COLO829 (cell line): ENCODE results near the gene ANGPT4.
"Not testable (repeated sequence)": the region's sequence is repeated elsewhere in the genome, so short reads cannot be mapped to it uniquely, and the experiment has no call there.

ENCODE experiments used
- DNase-seq: peaks from one replicate; pipeline ENCODE4 v3.0.0; 2012; ENCODE audit warnings: low spot score

The ANGPT4 gene

DNA sequence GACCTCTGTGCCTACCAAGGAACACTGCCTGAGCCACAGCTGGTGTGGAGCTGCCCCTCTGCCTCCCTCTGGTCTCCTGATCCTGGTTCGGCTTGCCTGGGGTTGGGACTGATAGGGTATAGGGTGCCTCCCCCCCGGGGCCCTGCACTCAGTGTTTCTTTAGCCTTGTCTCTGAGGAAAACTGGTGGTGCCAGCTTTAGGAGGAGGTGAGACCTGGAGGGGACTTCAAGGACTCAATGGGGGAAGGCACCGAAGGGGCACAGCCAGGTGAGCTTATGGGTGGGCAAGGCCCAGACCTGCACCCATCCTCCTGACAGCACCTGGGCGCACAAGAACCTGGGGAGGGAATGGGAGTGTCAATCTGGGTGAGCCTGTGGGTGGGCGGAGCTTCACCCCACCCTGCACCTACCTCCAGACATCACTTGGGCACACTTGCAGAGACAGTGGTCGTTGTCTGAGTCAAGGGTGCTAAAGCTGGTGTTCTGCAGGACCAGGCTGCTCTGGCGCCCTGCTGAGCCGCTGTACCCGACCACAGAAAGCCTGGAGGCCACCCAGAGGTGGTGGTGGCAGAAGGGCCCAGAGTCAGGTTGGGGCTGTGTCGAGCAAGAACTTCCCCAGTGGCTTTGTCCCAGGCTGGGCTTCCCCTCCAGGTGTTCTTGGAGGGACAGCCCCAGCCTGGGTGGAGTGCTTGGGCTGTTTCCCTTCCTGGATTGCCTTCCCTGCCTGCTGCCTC, 42.1 kb downstream of the ANGPT4 start:
- DNase-seq, result no peak

DNA sequence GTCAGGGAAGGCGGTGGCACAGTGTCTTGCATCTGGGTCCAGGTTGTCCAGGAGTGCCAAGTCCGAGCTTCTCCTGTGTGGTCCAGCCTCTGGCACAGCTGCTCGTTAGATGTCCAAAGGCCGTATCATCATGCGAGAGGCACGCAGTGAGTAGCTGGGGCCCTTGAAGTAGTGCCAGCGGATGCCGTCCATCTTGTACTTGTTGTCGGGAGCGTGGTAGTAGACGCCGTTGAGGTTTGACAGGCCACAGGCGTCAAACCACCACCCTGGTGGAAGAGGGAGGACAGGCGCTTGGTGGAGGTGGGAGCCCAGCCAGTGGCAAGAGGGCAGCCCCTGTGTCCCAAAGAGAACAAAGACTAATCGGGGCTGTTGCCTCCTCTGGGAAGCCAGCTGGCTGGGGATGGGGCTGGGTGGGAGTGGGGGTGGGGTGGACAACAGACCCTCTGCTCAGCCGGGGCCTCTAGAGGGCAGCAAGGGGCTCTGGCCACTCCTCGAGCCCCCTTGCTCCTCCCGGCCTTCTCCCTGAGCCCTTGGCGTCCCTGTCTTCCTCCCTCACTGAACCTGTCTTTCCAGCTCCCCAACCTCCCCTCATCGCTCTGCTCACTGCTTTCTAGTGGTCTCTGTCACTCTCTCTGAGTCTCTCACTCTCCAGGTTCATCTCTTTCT, 43.1 kb downstream of the ANGPT4 start:
- no peak for DNase-seq

DNA sequence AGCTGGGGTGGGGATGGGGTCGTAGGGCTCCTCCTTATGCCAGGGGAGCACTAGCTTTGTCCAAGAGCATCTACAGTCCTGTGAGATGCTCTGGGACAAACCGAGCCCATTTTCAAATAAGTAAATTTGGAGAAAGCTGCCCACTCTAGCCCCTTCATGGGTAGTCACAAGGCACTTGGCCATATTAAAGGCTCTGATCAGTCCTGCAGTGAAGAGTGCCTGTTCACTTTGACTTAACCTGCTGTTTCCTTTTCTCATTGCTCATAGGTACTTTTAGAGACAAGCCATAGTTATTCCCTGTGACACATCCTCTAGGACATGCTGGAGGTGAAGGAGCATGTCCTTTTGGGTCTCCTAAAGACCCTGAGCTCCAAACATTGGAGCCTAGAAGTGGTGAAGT, 44.2 kb downstream of the ANGPT4 start:
- no peak for DNase-seq

DNA sequence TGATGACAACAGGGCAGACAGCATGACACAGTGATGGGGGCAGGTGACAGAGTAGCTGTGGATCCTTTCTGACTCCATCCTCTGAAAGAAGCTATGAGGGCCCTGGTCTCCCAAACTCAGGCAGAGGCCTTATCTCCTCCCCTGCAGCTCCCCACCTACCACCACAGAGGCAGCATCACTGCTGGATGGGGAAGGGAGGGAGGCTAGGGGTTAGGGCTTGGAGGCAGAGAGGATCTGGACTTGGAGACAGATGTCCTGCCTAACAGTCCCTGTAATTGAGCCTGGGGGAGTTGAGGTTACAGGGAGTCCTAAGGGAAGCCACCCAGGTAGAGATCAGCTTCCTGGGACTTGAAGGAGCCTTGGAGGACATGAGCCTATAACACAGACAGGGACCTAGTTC, 44.7 kb downstream of the ANGPT4 start:
- no peak for DNase-seq

- DNase-seq, result no peak
Observed at GRCh38 chr20:870758-871157, 45.4 kb downstream of the ANGPT4 start.

DNA sequence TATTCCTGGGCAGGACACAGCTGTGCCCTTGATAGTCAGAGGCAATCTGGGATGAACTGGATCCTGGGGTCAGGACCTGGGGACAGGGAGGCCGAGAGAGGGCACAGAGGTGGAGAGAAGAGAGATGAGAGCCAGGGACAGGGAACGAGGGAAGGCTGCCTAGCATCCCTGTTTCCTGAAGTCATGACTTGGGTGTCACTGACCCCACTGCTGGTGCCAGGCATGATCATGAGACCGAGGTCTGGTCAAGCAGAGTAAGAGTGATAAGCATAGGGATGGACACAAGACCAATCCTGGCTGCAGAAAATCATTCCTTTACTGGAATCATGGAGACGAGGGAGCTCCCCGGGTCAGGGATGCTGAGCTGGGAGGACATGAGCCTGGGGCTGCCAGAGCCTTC, 46.5 kb downstream of the ANGPT4 start:
- DNase-seq, result no peak

- no peak for DNase-seq
Observed at GRCh38 chr20:868279-868678, 47.9 kb downstream of the ANGPT4 start.

GRCh38 chr20:865440-865839, 50.7 kb downstream of the ANGPT4 start:
- no peak for DNase-seq

DNA sequence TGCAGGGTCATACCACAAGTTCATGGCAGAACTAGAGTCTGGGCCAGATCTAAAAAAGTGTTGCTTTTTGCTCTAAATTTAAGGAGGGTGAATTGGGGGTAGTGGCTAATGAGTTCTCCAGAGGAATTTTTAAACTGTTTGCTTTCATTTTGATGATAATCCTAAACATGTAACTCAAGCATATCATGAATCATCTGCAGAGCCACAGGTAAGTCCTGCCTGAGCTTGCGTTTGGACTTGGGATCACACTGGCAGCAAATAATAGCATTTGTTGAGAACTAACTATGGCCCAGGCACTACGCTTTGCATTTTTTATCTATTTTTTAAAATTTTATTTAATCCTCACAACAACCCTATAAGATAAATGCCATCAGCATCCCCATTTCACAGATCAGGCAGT, 55.2 kb downstream of the ANGPT4 start:
- no peak for DNase-seq

- DNase-seq, result no peak
Observed at GRCh38 chr20:859751-860231, 56.3 kb downstream of the ANGPT4 start.

GRCh38 chr20:858011-858410, 58.1 kb downstream of the ANGPT4 start:
- no peak for DNase-seq

DNA sequence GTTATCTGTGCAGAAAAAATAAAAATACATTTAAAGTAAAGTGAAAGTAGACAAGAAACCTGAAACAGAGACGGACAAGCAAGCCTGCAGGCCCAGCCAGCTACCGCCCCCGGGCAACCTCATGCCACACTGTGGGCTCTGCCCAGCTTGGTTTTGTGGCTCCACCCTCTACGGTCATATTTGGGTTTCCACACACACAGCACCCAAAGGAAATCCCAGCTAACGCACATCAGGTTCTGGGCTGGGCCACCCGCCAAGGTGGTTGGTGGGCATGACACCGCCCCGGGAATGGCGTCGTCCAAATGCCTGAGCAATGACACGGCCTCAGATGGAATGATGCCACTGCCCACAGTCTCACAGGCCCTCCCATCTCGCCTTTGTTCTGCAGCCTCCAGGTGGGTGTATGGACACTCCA, 59.8 kb downstream of the ANGPT4 start:
- DNase-seq, result peak; percentile 67

GRCh38 chr20:855466-856360, 60.4 kb downstream of the ANGPT4 start:
- DNase-seq, result no peak

DNA sequence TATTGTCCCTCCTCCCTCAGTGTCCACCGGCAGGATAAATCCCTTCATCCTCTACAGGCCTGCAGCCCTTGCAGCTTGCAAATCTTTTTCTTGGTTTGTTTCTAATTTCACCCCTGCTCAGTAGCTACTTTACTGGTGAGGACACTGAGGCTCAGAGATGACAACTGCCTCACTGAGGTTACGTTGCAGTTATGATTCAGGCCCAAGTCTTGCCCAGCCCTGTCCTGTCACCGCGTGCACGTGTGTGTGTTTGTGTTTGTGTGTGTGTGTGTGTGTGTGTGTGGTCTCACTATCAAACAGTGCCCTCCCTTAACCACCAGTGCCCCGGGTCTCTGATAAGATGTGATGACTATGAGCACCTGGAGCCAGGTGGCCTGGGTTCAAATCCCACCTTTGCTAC, 61.5 kb downstream of the ANGPT4 start:
- no peak for DNase-seq

DNA sequence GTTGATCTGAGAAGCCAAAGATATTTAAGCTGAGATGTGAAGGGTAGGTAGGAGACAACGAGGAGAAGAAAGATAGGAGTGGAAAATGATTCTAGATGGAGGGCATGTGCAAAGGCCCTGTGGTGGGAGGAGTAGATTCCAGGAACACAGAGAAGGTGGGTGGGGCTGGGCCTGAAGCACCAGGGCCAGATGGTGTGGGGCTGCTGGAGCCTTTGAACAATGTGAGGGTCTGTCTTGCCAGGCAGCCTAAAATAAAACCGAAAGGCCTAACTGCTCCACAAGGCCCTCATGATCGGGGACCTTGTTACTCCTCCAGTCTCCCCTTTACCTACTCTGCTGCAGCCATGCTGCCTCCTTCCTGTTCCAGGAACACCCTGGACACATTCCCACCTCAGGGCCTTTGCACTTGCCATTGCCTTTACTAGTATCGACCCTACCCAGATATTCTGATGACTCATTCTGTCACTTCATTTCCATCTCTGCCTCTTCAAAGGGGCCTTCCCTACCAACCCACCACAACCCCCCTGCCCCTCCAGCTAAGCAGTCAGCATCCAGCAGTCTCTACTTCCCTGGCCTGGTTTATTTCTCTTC, 62.6 kb downstream of the ANGPT4 start:
- no peak for DNase-seq

- not testable (repeated sequence) for DNase-seq
Observed at GRCh38 chr20:848731-849130, 67.4 kb downstream of the ANGPT4 start.

DNA sequence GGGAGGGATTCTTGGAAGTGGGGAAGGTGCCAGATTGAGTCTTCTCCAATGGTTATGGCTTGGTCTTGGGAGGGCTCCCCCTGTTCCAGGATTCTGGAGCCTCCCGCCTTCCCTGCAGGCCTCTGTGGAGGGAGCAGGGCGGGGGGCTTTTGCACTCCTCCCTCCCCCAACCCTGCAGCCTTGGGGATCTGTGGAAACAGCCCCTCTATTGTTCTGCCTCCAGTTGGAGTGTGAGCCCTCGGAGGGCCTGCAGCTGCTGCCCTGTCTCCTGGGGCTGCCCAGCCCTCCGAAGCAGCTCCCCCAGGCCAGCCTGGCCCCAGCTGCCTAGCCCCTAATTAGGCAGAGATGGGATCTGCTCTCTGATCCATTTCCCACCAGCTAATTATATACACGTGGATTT, 67.9 kb downstream of the ANGPT4 start:
- DNase-seq, result no peak

DNA sequence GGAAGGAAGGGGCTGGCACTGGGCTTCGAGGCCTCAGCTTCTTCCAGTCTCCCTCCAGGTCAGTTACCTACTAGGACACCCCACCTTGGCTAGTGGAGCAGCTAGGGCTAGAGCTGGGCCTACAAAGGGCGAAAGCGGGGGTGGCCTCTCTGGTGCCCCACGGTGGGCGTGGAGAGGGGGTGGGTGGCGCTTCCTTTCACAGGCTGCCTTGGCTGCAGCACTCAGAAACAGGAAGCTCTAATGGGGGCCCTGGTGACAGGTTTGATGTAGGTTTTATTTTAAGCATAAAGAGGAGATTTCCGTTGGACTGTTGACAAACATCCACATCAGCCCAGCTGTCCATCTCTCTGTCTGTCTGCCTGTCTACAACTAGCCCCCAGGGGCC, 69.2 kb downstream of the ANGPT4 start:
- no peak for DNase-seq

DNA sequence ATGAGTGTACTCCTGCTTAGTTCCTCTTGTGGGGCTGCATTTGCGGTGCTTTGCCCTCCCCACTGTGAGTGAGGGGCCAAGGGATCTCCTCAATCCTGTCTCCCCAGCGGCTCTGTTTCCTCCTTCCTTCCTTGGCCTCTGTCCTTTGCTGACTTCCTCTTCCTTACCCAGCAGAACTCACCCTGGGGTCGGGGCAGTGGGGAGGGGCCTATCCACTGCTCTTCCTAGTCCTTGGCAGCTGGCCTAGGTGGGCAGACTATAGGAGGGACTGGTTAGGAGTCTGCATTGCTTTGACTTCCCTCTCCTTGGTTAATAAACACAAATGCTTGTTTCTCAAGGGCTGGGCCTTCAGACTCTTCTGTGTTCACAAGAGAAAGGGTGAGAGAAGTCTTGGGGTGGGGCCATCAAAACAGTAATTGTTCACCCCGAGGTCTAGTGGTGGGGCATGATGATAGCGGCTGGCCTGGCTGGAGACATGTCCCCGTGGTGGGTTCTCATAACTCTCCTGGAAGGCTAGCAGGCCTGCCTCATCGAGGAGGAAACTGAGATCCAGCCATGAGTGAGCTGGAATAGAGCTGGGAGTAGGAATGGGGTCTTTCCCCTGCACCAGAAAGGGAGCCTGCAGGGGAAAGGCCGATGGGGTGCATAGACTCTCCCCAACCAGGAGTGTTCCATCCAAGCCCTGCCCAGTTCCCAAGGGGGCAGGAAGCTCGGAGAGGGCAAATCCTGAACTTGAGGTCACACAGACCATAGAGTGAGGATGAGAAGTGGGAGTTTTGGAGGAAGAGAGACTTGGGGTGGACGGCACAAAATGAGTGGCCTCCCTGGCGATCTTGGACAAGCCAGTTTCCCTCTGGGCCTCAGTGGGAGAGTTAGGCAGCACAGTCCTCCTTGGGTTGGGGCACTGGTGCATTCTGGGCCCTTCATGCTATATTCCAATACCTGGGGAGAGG, 69.9 kb downstream of the ANGPT4 start:
- DNase-seq, result no peak

DNA sequence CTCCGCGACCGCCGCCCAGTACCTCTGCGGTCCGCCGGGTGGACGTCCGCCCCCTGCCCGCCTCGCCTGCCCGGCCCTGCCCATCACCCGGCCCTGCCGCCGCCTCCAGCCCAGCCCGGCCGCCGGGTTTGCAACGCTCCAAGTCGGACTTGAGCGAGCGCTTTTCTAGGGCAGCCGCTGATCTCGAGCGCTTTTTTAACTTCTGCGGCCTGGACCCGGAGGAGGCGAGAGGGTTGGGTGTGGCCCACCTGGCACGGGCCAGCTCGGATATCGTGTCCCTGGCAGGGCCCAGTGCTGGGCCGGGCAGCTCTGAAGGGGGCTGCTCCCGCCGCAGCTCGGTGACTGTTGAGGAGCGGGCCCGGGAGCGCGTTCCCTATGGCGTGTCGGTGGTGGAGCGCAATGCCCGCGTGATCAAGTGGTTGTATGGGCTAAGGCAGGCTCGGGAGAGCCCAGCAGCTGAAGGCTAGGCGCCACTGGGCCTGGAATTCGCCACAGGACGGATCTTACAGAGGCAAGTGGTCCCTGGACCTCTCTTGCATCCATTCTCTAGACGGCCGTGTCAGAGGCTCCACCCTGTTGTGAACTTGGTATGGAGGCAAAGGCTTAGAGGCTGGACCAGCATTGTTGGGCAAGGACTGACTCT, 70.8 kb downstream of the ANGPT4 start:
- DNase-seq, result no peak
